Progenitor cell of endocrine pancreas (in vitro differentiated cells): ENCODE measurements around the gene SGSM1. TPM values are rescaled to one million over a fixed set of nuclear protein-coding genes. Genes with fewer than 3 reads are reported as not detected.

Experiments used
- DNase-seq: peaks from one replicate; pipeline ENCODE4 v3.0.0; 2021; ENCODE audit warnings: low spot score; ENCODE audit not compliant: unreplicated experiment
- H3K27ac Mint-ChIP-seq: 2 replicates; pipeline ENCODE4 v1.8.0; 2021; ENCODE audit warnings: mild to moderate bottlenecking, moderate library complexity, mixed read lengths
- H3K27me3 Mint-ChIP-seq: 2 replicates; pipeline ENCODE4 v1.8.0; 2021; ENCODE audit warnings: mixed read lengths
- H3K36me3 Mint-ChIP-seq: 2 replicates; pipeline ENCODE4 v1.8.0; 2022; ENCODE audit warnings: mixed read lengths; ENCODE audit not compliant: insufficient read depth
- H3K4me1 Mint-ChIP-seq: 2 replicates; pipeline ENCODE4 v1.8.0; 2021; ENCODE audit warnings: low read depth, mixed read lengths
- H3K4me3 Mint-ChIP-seq: 2 replicates; pipeline ENCODE4 v1.8.0; 2021; ENCODE audit warnings: low read depth, mild to moderate bottlenecking, moderate library complexity, mixed read lengths
- H3K9me3 Mint-ChIP-seq: 2 replicates; pipeline ENCODE4 v1.8.0; 2021; ENCODE audit warnings: low read depth, mixed read lengths
- CTCF ChIP-seq: fragments of 200-600 bp; sonication (generic); IDR thresholded peaks from one replicate; pipeline ENCODE4 v1.5.0; 2021; ENCODE audit warnings: antibody characterized with exemption, mild to moderate bottlenecking; ENCODE audit not compliant: unreplicated experiment
- total RNA-seq: library from RNA; stranded (reverse); gene quantifications from 2 replicates; pipeline ENCODE4 v1.2.1, GENCODE V29; 2021

Gene SGSM1
- total RNA-seq, 1 donor from 2014 or later, result 3.9 TPM

- peak; percentile 98 for DNase-seq
- Mint-ChIP-seq H3K36me3 (peaks cover 2% of the 10 kb centered on the region), H3K27me3 (no peaks in the 10 kb centered on the region), H3K9me3 (no peaks in the 10 kb centered on the region), H3K27ac (peak within 1 kb of the TSS; percentile 99), H3K4me1 (peaks cover 34% of the 10 kb centered on the region), H3K4me3 (peak within 1 kb of the TSS; percentile 94)
- peak; percentile 89 for TF ChIP-seq CTCF
Measured at GRCh38 chr22:24951942-24952836, 146.2 kb downstream of the SGSM1 start, which contains the start of gene KIAA1671. Gene KIAA1671 (plus strand): TSS chr22:24952716. CDS start chr22:25028000, 75,284 bp downstream.

- no peak for TF ChIP-seq CTCF
Measured at GRCh38 chr22:24952837-24953383, 146.9 kb downstream of the SGSM1 start.

GRCh38 chr22:24953384-24954113 is 147.5 kb downstream of the SGSM1 start:
- Mint-ChIP-seq H3K4me3 (peak overlapping the region; percentile 94), H3K27ac (peak overlapping the region; percentile 99), H3K9me3 (no peaks in the 10 kb centered on the region), H3K4me1 (peaks cover 27% of the 10 kb centered on the region), H3K27me3 (no peaks in the 10 kb centered on the region), H3K36me3 (peaks cover 2% of the 10 kb centered on the region)
- TF ChIP-seq CTCF, result no peak
- DNase-seq, result no peak

More at GRCh38 chr22:24952837-24953383, 146.9 kb downstream of the SGSM1 start:
- H3K27me3 Mint-ChIP-seq, result no peaks in the 10 kb centered on the region
- H3K4me3 Mint-ChIP-seq, result peak overlapping the region; percentile 94
- peak; percentile 36 for DNase-seq
- no peaks in the 10 kb centered on the region for H3K9me3 Mint-ChIP-seq
- H3K4me1 Mint-ChIP-seq, result peaks cover 31% of the 10 kb centered on the region
- H3K27ac Mint-ChIP-seq, result peak overlapping the region; percentile 99
- H3K36me3 Mint-ChIP-seq, result peaks cover 2% of the 10 kb centered on the region

GRCh38 chr22:24954114-24954463 is 148.1 kb downstream of the SGSM1 start:
- no peak for TF ChIP-seq CTCF
- Mint-ChIP-seq H3K36me3 (peaks cover 2% of the 10 kb centered on the region), H3K4me1 (peaks cover 24% of the 10 kb centered on the region), H3K4me3 (peak overlapping the region; percentile 94), H3K9me3 (no peaks in the 10 kb centered on the region), H3K27ac (peak overlapping the region; percentile 92), H3K27me3 (no peaks in the 10 kb centered on the region)
- no peak for DNase-seq

DNA sequence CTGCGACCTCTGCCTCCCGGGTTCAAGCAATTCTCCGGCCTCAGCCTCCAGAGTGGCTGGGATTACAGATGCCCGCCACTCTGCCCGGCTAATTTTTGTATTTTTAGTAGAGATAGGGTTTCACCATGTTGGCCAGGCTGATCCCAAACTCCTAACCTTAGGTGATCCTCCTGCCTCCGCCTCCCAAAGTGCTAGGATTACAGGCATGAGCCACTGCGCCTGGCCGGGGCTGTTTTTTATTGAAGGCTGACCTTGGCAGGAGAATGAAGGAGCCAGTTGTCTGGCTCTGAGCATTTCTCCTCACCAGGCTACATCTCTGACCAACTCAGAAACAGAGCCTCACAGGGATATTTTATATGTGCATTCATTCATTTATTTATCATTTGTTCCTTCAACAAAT is 148.8 kb downstream of the SGSM1 start:
- peak overlapping the region; percentile 94 for H3K4me3 Mint-ChIP-seq
- no peak for TF ChIP-seq CTCF
- H3K27me3 Mint-ChIP-seq, result no peaks in the 10 kb centered on the region
- peak overlapping the region; percentile 62 for H3K27ac Mint-ChIP-seq
- H3K9me3 Mint-ChIP-seq, result no peaks in the 10 kb centered on the region
- no peak for DNase-seq
- peaks cover 2% of the 10 kb centered on the region for H3K36me3 Mint-ChIP-seq
- peaks cover 24% of the 10 kb centered on the region for H3K4me1 Mint-ChIP-seq
